HG03558 (cell line): Measurements from ENCODE around the gene C16orf89.

Source experiments
- ATAC-seq: cut with Tn5 transposase; IDR thresholded peaks from one replicate; pipeline ENCODE4 v1.9.1; 2021; ENCODE audit warnings: moderate number of reproducible peaks; ENCODE audit not compliant: unreplicated experiment; ENCODE audit errors: extremely low read depth

The C16orf89 gene

DNA sequence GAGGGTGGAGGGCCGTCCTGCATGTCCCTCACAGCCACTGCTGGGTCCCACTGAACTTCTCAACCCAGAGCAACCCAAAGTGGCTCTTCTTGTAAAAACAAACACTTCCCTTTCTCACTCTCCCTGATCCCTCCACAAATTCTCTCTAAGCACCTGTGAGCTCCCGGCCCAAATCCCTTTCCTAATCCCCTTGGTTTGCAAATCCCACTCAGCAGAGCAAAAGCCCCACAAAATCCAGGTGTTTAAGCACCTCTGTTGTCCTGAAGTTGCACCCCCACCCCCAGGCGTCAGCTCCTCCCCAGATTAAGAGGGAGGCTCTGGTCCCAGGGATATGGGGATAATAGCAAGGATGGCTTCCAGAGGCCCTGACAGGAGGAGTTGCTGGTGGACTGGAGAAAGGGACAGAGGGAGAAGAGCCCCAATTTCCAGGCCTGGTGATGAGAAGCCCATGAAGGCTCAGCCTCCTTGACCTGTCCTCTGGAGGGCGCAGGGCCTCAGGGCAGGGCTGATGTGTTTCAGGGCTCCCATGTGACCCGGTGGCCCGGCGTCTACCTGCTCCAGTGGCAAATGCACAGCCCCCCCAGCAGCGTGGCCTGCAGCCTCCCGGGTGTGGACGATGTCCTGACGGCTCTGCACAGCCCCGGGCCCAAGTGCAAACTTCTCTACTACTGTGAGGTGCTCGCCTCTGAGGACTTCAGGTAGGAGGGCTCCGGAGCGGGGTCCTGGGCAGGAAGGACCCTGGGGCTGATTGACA, 55.0 kb downstream of the C16orf89 start:
- ATAC-seq = no peak

DNA sequence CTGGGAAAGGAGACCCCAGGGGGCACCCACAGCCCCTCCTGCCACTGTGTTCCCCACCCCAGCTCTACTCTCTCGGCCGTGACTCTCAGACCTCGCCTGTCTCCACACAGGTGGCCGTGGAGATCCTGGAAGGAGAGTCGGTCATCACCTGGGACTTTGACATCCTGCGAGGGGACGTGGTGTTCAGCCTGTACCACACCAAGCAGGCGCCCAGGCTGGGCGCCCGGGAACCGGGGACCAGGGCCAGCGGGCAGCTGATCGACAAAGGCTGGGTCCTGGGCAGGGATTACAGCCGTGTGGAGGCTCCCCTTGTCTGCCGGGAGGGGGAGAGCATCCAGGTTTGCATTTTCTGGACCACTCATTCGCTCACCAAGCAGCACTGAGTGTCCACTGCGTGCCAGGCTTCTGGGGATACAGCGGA, 57.4 kb downstream of the C16orf89 start:
- no peak for ATAC-seq

DNA sequence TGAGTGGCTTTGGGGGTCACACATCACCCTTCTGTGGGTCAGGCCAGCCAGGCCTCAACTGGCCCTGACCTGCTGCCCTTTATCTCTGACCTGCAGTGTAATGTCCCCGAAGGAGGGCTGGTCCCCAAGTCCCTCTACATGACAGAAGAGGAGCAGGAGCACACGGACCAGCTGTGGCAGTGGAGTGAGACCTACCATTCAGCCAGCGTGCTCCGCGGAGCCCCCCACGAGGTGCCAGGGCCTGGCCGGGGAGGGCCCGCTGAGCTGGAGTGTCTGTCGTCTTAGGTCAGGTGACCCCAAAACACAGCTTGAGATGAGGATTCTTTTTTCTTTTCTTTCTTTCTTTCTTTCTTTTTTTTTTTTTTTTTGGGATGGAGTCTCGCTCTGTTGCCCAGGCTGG, 58.5 kb downstream of the C16orf89 start:
- ATAC-seq = no peak

GRCh38 chr16:5006348-5007193, 59.2 kb downstream of the C16orf89 start:
- no peak for ATAC-seq

DNA sequence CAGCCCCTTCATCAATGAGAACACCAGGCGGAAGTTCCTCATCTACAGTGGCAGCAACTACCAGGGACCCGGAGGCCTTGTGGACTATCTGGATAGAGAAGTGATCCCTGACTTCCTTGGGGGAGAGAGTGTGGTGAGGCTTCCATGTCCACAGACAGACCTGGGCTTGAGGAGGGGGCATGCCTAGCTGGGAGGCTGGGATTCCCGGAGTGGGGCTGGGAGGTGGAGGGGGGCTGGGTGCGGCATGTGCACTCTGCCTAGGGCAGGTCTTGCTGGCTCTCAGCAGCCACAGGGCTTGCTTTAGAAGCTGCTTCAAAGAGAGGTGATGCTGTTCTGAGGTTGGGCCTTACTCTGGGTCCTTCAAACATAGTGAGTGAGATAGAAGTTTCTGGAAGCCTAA, 59.8 kb downstream of the C16orf89 start:
- ATAC-seq = no peak

- ATAC-seq = no peak
These were observed 61.4 kb downstream of the C16orf89 start for GRCh38 chr16:5004311-5004710.

- ATAC-seq = no peak
These were observed 61.9 kb downstream of the C16orf89 start for GRCh38 chr16:5003828-5004227.

DNA sequence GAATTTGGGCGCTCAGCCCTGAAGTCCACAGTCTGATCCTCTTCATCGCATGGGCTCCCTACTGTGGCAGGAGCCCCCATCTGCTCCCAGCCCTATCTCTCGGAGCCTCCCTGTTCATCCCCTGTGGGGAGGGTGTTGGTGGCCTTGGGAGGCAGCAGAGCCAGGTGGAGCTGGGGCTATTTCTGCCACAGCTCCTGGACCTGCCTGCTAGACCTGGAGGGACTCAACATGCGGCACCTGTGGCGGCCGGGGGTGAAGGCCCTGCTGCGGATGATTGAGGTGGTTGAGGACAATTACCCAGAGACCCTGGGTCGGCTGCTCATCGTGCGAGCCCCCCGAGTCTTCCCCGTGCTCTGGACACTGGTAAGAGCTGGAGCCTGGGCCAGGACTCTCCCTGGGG, 62.5 kb downstream of the C16orf89 start:
- no peak for ATAC-seq

DNA sequence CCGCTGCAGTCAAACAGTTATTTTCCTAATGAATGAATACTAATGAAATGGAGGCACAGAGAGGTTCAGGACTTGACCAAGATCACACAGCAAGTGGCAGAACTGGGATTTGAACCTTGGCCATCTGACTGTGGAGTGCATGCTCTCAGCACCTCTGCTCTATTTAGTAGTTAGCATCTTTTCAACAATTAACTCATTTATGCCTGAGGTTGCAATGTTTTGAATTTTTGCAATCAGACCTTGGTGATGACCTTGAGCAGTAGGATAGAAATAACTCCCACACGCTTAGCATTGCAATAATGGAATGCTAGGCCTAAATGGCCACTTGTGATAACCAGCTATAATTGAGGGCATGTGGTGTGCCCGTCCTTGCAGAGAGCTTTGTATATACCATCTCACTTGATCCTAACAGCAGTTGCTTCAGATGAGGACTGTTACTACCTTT, 63.0 kb downstream of the C16orf89 start:
- ATAC-seq = no peak

- no peak for ATAC-seq
These were observed 63.8 kb downstream of the C16orf89 start for GRCh38 chr16:5001986-5002385.

DNA sequence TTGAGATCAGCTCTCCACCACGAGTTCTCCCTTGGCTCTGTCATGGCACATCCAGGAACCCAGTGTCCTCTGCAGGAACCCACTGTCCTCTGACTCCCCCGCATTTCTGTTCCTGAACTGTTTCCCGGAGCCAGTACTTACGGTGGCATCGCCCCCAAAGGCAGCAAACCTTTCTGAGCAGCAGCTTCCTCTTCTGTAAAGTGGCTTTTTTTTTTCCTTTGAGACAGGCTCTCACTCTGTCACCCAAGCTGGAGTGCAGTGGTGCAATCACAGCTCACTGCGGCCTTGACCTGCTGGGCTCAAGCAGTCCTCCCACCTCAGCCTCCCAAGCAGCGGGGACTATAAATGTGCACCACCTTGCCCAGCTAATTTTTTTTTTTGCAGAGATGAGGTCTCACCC, 64.2 kb downstream of the C16orf89 start:
- no peak for ATAC-seq

DNA sequence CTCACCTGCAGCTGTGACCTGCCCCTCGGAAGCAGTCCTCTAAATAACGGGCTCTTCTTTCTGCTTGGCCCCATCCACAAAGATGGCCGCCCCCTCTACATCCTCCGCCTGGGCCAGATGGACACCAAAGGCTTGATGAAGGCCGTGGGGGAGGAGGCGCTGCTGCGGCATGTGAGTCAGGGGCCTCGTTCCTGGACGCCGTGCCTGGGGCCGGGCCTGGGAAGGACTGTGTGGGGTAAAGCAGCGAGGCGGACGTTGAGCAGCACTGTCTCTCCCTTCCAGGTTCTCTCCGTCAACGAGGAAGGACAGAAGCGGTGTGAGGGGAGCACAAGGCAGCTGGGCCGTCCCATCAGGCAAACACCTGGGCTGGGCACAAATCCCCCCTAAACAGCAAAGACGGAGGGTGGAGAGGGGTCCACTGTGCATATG, 65.2 kb downstream of the C16orf89 start:
- no peak for ATAC-seq

GRCh38 chr16:4994719-4995434, 70.9 kb downstream of the C16orf89 start:
- no peak for ATAC-seq
